ENCODE results near the gene ANKRD17. TPM values are rescaled to one million over a fixed set of nuclear protein-coding genes. Genes with fewer than 3 reads are reported as not detected.

Gene ANKRD17
- total RNA-seq, 2 experiments from 2014 or later = 42.3 to 44.2 TPM

DNA sequence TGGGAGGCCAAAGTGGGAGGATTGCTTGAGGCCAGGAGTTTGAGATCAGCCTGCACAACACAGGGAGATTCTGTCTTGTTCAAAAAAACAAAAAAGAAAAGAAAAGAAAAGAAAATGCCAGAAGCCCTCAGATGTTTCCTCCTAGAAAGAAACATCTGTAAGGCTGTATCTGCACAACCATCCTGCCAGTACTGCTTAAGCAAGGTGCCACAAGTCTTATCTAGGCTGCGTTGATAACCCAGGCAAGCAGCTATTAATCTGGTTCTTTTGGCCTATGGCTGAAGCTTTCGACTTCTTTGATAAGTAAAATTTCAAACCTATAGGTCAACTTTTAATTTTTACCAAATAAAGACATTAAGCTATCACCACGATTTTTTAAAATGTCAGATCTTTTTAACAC is 192.2 kb downstream of the ANKRD17 start:
- intact Hi-C loops (cut with micrococcal nuclease) = no loop called here
- DNase-seq = no peak
- H3K4me3 Mint-ChIP-seq = peak overlapping the region; percentile 41
- no peaks in the 10 kb centered on the region for H3K27me3 Mint-ChIP-seq (ENCODE audit: low read depth)
- H3K27ac Mint-ChIP-seq = peak overlapping the region; percentile 93
- H3K9me3 Mint-ChIP-seq = no peaks in the 10 kb centered on the region
- H3K36me3 Mint-ChIP-seq (ENCODE audit: low read depth) = peaks cover 18% of the 10 kb centered on the region
- peaks cover 30% of the 10 kb centered on the region for H3K4me1 Mint-ChIP-seq (ENCODE audit: low read depth)
- CTCF ChIA-PET = interaction anchor here (1.0 to 1.8 kb wide), 4 partner anchors 9 to 193 kb away, joined by 3 to 4 read pairs (median 4); no protein-coding TSS in a partner anchor

GRCh38 chr4:73064536-73064935 is 194.1 kb downstream of the ANKRD17 start:
- H3K27me3 Mint-ChIP-seq (ENCODE audit: low read depth) = no peaks in the 10 kb centered on the region
- no peak overlapping the region for H3K4me3 Mint-ChIP-seq
- CTCF ChIA-PET = interaction anchor here (1.0 kb wide), 1 partner anchor 26 kb away, joined by 3 read pairs; no protein-coding TSS in a partner anchor
- no peaks in the 10 kb centered on the region for H3K9me3 Mint-ChIP-seq
- intact Hi-C loops (cut with micrococcal nuclease) = no loop called here
- DNase-seq = no peak
- H3K36me3 Mint-ChIP-seq (ENCODE audit: low read depth) = peaks cover 24% of the 10 kb centered on the region
- peak overlapping the region; percentile 28 for H3K27ac Mint-ChIP-seq
- H3K4me1 Mint-ChIP-seq (ENCODE audit: low read depth) = peaks cover 28% of the 10 kb centered on the region

DNA sequence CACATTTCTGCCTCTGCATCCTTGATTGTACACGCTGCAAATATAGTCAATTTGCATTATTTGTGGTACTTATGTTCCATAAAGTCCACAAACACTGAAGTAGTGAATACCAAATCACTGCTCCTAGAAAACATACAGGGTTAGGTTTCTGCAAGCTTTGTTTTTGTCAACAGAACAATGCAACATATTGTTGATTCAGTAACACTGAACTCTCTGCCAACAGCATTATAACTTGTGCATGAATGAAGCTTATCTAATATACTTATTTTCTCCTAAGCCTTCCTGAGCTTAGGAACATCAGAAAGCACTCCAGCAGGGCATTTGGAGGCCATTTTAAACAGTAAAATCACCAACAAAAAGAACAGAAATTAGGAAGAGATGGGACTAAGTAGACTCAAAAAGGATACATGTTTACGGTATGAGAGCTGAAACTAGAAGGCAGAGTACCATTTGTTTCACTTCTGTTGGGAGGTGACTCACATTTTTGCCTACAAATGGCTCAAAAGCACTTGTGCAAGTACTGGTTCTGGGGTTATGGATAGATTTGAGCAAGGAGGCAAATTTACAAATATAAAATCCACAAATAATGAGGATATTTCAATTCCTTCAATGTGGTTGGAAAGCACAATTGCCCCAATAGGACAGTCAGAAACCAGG is 203.2 kb downstream of the ANKRD17 start:
- intact Hi-C loops (cut with micrococcal nuclease) = loop anchor here (1.0 kb wide), 1 partner anchor 13 kb away; no protein-coding TSS in a partner anchor
- DNase-seq = no peak
- Mint-ChIP-seq H3K27ac (peak overlapping the region; percentile 56), H3K4me3 (no peak overlapping the region), H3K36me3 (ENCODE audit: low read depth) (peaks cover 44% of the 10 kb centered on the region), H3K4me1 (ENCODE audit: low read depth) (peaks cover 22% of the 10 kb centered on the region), H3K9me3 (no peaks in the 10 kb centered on the region), H3K27me3 (ENCODE audit: low read depth) (no peaks in the 10 kb centered on the region)
- CTCF ChIA-PET = no interaction called here

GRCh38 chr4:73053974-73054480 is 204.6 kb downstream of the ANKRD17 start:
- no peaks in the 10 kb centered on the region for H3K27me3 Mint-ChIP-seq (ENCODE audit: low read depth)

DNA sequence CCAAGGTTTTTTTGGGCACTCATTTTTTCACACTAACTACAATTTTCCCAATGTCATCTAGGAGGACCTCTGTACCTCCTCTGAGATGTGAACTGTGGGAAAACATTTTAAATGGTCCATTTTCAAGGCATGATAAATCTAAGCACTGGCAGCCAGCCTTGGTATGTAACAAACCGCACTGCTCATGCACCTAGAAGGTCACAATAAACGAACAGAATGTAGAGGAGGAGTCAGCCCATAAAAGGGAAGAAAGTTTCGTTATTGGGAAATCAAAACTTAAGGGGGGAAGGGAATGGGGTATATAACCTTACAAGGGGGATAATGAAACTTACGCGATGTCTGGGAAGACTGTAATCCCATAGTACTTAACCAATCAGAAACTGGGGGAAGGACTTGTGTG is 205.5 kb downstream of the ANKRD17 start:
- Mint-ChIP-seq H3K36me3 (ENCODE audit: low read depth) (peaks cover 29% of the 10 kb centered on the region), H3K27ac (no peak overlapping the region), H3K9me3 (no peaks in the 10 kb centered on the region), H3K27me3 (ENCODE audit: low read depth) (no peaks in the 10 kb centered on the region), H3K4me1 (ENCODE audit: low read depth) (peaks cover 23% of the 10 kb centered on the region), H3K4me3 (no peak overlapping the region)
- CTCF ChIA-PET = interaction anchor here (0.6 kb wide), 1 partner anchor 93 kb away, joined by 3 read pairs; no protein-coding TSS in a partner anchor
- intact Hi-C loops (cut with micrococcal nuclease) = no loop called here
- DNase-seq = no peak

More at GRCh38 chr4:73053974-73054480, 204.6 kb downstream of the ANKRD17 start:
- Mint-ChIP-seq H3K4me1 (ENCODE audit: low read depth) (peaks cover 23% of the 10 kb centered on the region), H3K27ac (no peak overlapping the region), H3K36me3 (ENCODE audit: low read depth) (peaks cover 38% of the 10 kb centered on the region), H3K9me3 (no peaks in the 10 kb centered on the region), H3K4me3 (no peak overlapping the region)
- CTCF ChIA-PET = no interaction called here
- intact Hi-C loops (cut with micrococcal nuclease) = no loop called here
- DNase-seq = no peak

- Mint-ChIP-seq H3K36me3 (ENCODE audit: low read depth) (peaks cover 23% of the 10 kb centered on the region), H3K27me3 (ENCODE audit: low read depth) (no peaks in the 10 kb centered on the region), H3K9me3 (no peaks in the 10 kb centered on the region), H3K27ac (no peak overlapping the region), H3K4me3 (no peak overlapping the region), H3K4me1 (ENCODE audit: low read depth) (peaks cover 23% of the 10 kb centered on the region)
- CTCF ChIA-PET = no interaction called here
- DNase-seq = no peak
- intact Hi-C loops (cut with micrococcal nuclease) = no loop called here
Measured at GRCh38 chr4:73051625-73052024, 207.0 kb downstream of the ANKRD17 start.

DNA sequence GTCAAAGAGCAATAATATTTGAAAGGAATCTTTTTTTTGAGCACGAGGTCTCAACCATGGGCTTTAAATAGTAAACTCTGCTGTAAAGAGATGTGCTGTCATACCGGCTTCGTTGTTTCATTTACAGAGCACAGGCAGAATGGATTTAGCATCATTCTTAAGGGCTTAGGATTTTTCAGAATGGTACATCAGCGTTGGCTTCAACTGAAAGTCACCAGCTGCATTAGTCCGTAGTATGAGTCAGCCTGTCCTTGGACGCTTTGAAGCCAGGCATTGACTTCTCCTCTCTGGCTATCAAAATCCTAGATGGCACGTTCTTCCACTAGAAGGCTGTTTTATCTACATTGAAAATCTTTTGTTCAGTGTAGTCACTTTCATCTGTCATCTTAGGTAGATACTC is 212.7 kb downstream of the ANKRD17 start:
- peaks cover 3% of the 10 kb centered on the region for H3K27me3 Mint-ChIP-seq (ENCODE audit: low read depth)
- peaks cover 2% of the 10 kb centered on the region for H3K36me3 Mint-ChIP-seq (ENCODE audit: low read depth)
- no peak overlapping the region for H3K4me3 Mint-ChIP-seq
- intact Hi-C loops (cut with micrococcal nuclease) = no loop called here
- CTCF ChIA-PET = no interaction called here
- no peak overlapping the region for H3K27ac Mint-ChIP-seq
- H3K9me3 Mint-ChIP-seq = no peaks in the 10 kb centered on the region
- no peak for DNase-seq
- peaks cover 2% of the 10 kb centered on the region for H3K4me1 Mint-ChIP-seq (ENCODE audit: low read depth)

- Mint-ChIP-seq H3K36me3 (ENCODE audit: low read depth) (peaks cover 1% of the 10 kb centered on the region), H3K27me3 (ENCODE audit: low read depth) (peaks cover 3% of the 10 kb centered on the region), H3K9me3 (peaks cover 7% of the 10 kb centered on the region), H3K4me3 (no peak overlapping the region), H3K4me1 (ENCODE audit: low read depth) (peaks cover 13% of the 10 kb centered on the region), H3K27ac (no peak overlapping the region)
- no peak for DNase-seq
- CTCF ChIA-PET = interaction anchor here (0.6 to 0.8 kb wide), 2 partner anchors 25 to 71 kb away, joined by 3 read pairs; no protein-coding TSS in a partner anchor
- intact Hi-C loops (cut with micrococcal nuclease) = loop anchor here (5.0 kb wide), 2 partner anchors 270 to 615 kb away; no protein-coding TSS in a partner anchor
Measured at GRCh38 chr4:73037057-73037456, 221.5 kb downstream of the ANKRD17 start.

DNA sequence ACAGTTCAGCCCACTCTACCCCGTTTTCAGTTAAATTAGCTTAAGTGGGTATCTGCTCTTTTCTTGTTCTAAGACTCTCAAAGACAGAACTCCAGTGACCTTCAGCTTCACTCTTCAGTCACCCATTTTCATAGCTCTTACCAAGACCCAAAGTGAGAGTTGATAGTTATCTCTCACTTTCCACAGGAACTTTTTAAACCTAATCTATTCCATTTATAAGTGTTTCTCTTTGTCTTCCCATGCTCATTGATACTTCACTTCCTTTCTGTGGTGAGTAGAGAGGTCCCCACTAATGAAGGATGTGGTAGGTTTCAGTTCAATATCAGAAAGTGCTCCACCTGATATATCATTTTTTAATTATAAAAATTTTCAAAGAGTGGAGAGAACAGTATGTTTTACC is 222.5 kb downstream of the ANKRD17 start:
- no peak overlapping the region for H3K4me3 Mint-ChIP-seq
- DNase-seq = no peak
- H3K36me3 Mint-ChIP-seq (ENCODE audit: low read depth) = peaks cover 1% of the 10 kb centered on the region
- intact Hi-C loops (cut with micrococcal nuclease) = loop anchor here (1.0 to 5.0 kb wide), 3 partner anchors 32 to 616 kb away; no protein-coding TSS in a partner anchor
- no peak overlapping the region for H3K27ac Mint-ChIP-seq
- peaks cover 13% of the 10 kb centered on the region for H3K4me1 Mint-ChIP-seq (ENCODE audit: low read depth)
- H3K27me3 Mint-ChIP-seq (ENCODE audit: low read depth) = peaks cover 2% of the 10 kb centered on the region
- peaks cover 7% of the 10 kb centered on the region for H3K9me3 Mint-ChIP-seq
- CTCF ChIA-PET = interaction anchor here (0.6 kb wide), 1 partner anchor 272 kb away, joined by 3 read pairs; no protein-coding TSS in a partner anchor

GRCh38 chr4:73034896-73035295 is 223.7 kb downstream of the ANKRD17 start:
- Mint-ChIP-seq H3K9me3 (peaks cover 7% of the 10 kb centered on the region), H3K4me3 (no peak overlapping the region), H3K4me1 (ENCODE audit: low read depth) (peaks cover 13% of the 10 kb centered on the region), H3K27me3 (ENCODE audit: low read depth) (no peaks in the 10 kb centered on the region), H3K36me3 (ENCODE audit: low read depth) (peaks cover 1% of the 10 kb centered on the region), H3K27ac (no peak overlapping the region)
- intact Hi-C loops (cut with micrococcal nuclease) = loop anchor here (5.0 kb wide), 2 partner anchors 272 to 617 kb away; no protein-coding TSS in a partner anchor
- DNase-seq = no peak
- CTCF ChIA-PET = no interaction called here

- intact Hi-C loops (cut with micrococcal nuclease) = no loop called here
Measured at GRCh38 chr4:73028621-73029020, 230.0 kb downstream of the ANKRD17 start.

More at GRCh38 chr4:73028621-73029020, 230.0 kb downstream of the ANKRD17 start:
- no peaks in the 10 kb centered on the region for H3K9me3 Mint-ChIP-seq
- peaks cover 4% of the 10 kb centered on the region for H3K4me1 Mint-ChIP-seq (ENCODE audit: low read depth)
- H3K27ac Mint-ChIP-seq = no peak overlapping the region
- H3K4me3 Mint-ChIP-seq = no peak overlapping the region
- no peaks in the 10 kb centered on the region for H3K27me3 Mint-ChIP-seq (ENCODE audit: low read depth)
- DNase-seq = no peak
- no peaks in the 10 kb centered on the region for H3K36me3 Mint-ChIP-seq (ENCODE audit: low read depth)
- CTCF ChIA-PET = no interaction called here
